HepG2 (cell line): ENCODE data around the gene RAB35. TPM values are rescaled to one million over a fixed set of nuclear protein-coding genes. Genes with fewer than 3 reads are reported as not detected.

Source experiments
- CHCHD3 ChIP-seq: sonication (generic); formaldehyde crosslinking; IDR thresholded peaks from 2 replicates; pipeline ENCODE4 v1.8.0; 2022; ENCODE audit warnings: mild to moderate bottlenecking, missing genetic modification reagents, moderate library complexity
- HOXD1 ChIP-seq: sonication (generic); formaldehyde crosslinking; IDR thresholded peaks from 2 replicates; pipeline ENCODE4 v1.5.0; 2020; ENCODE audit warnings: missing genetic modification reagents
- KLF16 ChIP-seq, 2 experiments: sonication (generic) in 1 of 2; formaldehyde crosslinking in 1 of 2; IDR thresholded peaks; 2 replicates each; pipeline versions ENCODE4 v1.6.1 to v1.8.0; 2016 to 2023; ENCODE audit warnings: missing genetic modification reagents in 2 of 2, missing compliant biosample characterization in 1 of 2
- KMT2A ChIP-seq: sonication (generic); formaldehyde crosslinking; IDR thresholded peaks from 2 replicates; pipeline ENCODE4 v1.4.0; 2020; ENCODE audit warnings: missing genetic modification reagents
- MBNL3 ChIP-seq: fragments of 250-450 bp; sonication (Bioruptor Pico); conservative IDR thresholded peaks from 2 replicates; pipeline ENCODE4 v1.8.0; 2022; ENCODE audit warnings: mild to moderate bottlenecking, inconsistent platforms
- SIX4 ChIP-seq: sonication (generic); formaldehyde crosslinking; IDR thresholded peaks from 2 replicates; pipeline ENCODE4 v1.4.0; 2020; ENCODE audit warnings: missing genetic modification reagents
- SOX5 ChIP-seq: IDR thresholded peaks from 2 replicates; pipeline ENCODE4 v1.6.1; 2016; ENCODE audit warnings: borderline replicate concordance
- SOX6 ChIP-seq, 2 experiments: fragments of 450-650 bp in 1 of 2; sonication (generic) in 1 of 2; formaldehyde crosslinking in 1 of 2; IDR thresholded peaks; 2 replicates each; pipeline versions ENCODE4 v1.4.0 to v1.6.1; 2017 to 2020; ENCODE audit warnings: antibody characterized with exemption in 1 of 2, mild to moderate bottlenecking in 1 of 2, missing genetic modification reagents in 1 of 2
- ZMYM3 ChIP-seq: sonication (generic); formaldehyde crosslinking; IDR thresholded peaks from 2 replicates; pipeline ENCODE4 v1.5.1; 2020; ENCODE audit warnings: mild to moderate bottlenecking, missing genetic modification reagents
- ZNF263 ChIP-seq: sonication (generic); formaldehyde crosslinking; IDR thresholded peaks from 2 replicates; pipeline ENCODE4 v1.4.0; 2020; ENCODE audit warnings: missing genetic modification reagents
- ZNF333 ChIP-seq: sonication (generic); formaldehyde crosslinking; IDR thresholded peaks from 2 replicates; pipeline ENCODE4 v1.4.0; 2020; ENCODE audit warnings: mild to moderate bottlenecking, missing genetic modification reagents, borderline replicate concordance
- polyA plus RNA-seq, 8 experiments: library from polyadenylated mRNA; depleted of rRNA in 3 of 8; stranded (reverse) in 7 of 8; unstranded in 1 of 8; fragments of >200 nt; fragmentation: Illumina TruSeq in 4 of 8; extraction: Trizol in 4 of 8; gene quantifications; 2 replicates each; pipeline versions ENCODE4 v1.2.1 to v1.2.3, GENCODE V29; 2011 to 2016; ENCODE audit warnings: low read depth in 4 of 8, missing spikeins in 1 of 8, mixed read lengths in 1 of 8; ENCODE audit not compliant: insufficient read depth in 1 of 8
- total RNA-seq, 5 experiments: library from RNA; depleted of rRNA; stranded (reverse); fragments of >200 nt; fragmentation: Illumina TruSeq; extraction: Trizol; gene quantifications; 2 replicates each; pipeline ENCODE4 v1.2.3, GENCODE V29; 2016; ENCODE audit warnings: low read depth in 1 of 5
- TF ChIP-seq, protein P1 (sequence below): sonication (generic); formaldehyde crosslinking; IDR thresholded peaks from 2 replicates; pipeline ENCODE4 v1.8.1; 2023; ENCODE audit warnings: mild to moderate bottlenecking, missing genetic modification reagents
- TF ChIP-seq, protein P2 (sequence below), 2 experiments: fragments of 450-650 bp in 1 of 2; sonication (generic) in 1 of 2; formaldehyde crosslinking; IDR thresholded peaks; 2 replicates each; pipeline versions ENCODE4 v1.5.0 to v1.8.0; 2020 to 2022; ENCODE audit warnings: mild to moderate bottlenecking in 1 of 2, missing genetic modification reagents in 1 of 2
- TF ChIP-seq, protein P3 (sequence below): sonication (generic); formaldehyde crosslinking; IDR thresholded peaks from 2 replicates; pipeline ENCODE4 v1.4.0; 2020; ENCODE audit warnings: missing genetic modification reagents, mild to moderate bottlenecking, borderline replicate concordance

RAB35 gene
- total and polyA plus RNA-seq, 2 of the 13 experiments (the other 11 are each of a cell fraction or from before 2014, with no cell fraction given): 25.2 to 29.1 TPM

DNA sequence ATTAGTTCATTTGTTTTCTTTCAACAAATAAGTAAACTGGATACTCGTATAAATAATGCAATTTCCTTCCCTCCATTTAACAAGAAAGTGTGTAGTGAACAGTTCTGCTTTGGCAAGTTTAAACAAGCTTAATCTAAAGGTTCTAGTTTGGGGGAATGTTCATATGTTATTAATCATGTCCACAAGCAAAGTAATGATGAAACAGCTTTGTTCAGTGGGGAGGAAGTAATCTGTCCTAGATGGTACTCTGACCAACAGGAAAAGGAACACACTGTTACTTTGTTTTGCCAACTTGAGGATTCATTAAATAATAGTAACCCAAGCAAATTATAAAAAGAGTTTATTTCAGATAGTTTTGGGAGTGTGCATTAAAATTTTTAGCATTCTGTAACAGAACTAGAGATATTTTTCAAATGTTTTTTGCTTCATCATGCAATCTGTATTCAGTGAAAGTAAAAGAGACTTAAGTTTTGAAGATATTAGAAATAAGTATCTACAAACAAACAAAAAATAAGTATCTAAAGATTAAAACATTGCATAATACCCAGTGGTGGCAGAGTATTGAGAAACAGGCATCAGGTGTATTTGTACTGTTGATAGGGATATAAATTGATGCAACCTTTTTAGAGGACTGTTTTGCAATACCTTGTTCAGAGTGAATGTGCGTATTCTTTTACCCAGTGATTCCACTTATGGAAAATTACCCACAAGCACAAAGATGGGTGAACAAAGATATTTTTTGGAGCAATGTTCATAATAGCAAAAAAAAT lies 61.1 kb downstream of the RAB35 start (continued):
- TF ChIP-seq, protein P1, sequence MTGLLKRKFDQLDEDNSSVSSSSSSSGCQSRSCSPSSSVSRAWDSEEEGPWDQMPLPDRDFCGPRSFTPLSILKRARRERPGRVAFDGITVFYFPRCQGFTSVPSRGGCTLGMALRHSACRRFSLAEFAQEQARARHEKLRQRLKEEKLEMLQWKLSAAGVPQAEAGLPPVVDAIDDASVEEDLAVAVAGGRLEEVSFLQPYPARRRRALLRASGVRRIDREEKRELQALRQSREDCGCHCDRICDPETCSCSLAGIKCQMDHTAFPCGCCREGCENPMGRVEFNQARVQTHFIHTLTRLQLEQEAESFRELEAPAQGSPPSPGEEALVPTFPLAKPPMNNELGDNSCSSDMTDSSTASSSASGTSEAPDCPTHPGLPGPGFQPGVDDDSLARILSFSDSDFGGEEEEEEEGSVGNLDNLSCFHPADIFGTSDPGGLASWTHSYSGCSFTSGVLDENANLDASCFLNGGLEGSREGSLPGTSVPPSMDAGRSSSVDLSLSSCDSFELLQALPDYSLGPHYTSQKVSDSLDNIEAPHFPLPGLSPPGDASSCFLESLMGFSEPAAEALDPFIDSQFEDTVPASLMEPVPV (CRISPR knock-in tag): no peak
- TF ChIP-seq, protein P2, sequence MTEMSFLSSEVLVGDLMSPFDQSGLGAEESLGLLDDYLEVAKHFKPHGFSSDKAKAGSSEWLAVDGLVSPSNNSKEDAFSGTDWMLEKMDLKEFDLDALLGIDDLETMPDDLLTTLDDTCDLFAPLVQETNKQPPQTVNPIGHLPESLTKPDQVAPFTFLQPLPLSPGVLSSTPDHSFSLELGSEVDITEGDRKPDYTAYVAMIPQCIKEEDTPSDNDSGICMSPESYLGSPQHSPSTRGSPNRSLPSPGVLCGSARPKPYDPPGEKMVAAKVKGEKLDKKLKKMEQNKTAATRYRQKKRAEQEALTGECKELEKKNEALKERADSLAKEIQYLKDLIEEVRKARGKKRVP (CRISPR knock-in tag; IDR thresholded peaks at IDR 0.05): peak in 1 of 2 experiments; percentile 85; a peak in 1 of 4 replicates
- no peak for TF ChIP-seq ZMYM3
- TF ChIP-seq, protein P3, sequence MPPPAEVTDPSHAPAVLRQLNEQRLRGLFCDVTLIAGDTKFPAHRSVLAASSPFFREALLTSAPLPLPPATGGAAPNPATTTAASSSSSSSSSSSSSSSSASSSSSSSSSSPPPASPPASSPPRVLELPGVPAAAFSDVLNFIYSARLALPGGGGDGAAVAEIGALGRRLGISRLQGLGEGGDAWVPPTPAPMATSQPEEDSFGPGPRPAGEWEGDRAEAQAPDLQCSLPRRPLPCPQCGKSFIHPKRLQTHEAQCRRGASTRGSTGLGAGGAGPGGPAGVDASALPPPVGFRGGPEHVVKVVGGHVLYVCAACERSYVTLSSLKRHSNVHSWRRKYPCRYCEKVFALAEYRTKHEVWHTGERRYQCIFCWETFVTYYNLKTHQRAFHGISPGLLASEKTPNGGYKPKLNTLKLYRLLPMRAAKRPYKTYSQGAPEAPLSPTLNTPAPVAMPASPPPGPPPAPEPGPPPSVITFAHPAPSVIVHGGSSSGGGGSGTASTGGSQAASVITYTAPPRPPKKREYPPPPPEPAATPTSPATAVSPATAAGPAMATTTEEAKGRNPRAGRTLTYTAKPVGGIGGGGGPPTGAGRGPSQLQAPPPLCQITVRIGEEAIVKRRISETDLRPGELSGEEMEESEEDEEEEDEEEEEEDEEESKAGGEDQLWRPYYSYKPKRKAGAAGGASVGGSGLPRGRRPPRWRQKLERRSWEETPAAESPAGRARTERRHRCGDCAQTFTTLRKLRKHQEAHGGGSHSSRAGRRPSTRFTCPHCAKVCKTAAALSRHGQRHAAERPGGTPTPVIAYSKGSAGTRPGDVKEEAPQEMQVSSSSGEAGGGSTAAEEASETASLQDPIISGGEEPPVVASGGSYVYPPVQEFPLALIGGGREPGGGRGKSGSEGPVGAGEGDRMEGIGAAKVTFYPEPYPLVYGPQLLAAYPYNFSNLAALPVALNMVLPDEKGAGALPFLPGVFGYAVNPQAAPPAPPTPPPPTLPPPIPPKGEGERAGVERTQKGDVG: no peak
- TF ChIP-seq CHCHD3 (CRISPR knock-in tag): no peak
- TF ChIP-seq SOX6 (IDR thresholded peaks at IDR 0.05): no peak
- TF ChIP-seq SOX6 (CRISPR knock-in tag; IDR thresholded peaks at IDR 0.05): peak; percentile 38; the same call in 1 of the 2 replicates
- TF ChIP-seq SIX4 (CRISPR knock-in tag): 0 out of 2 replicates have a peak, but pooled peaks have one; percentile 35
- TF ChIP-seq ZNF333 (CRISPR knock-in tag): no peak
- TF ChIP-seq KLF16 (CRISPR knock-in tag; IDR thresholded peaks at IDR 0.05): peak in 1 of 2 experiments; percentile 28; a peak in 1 of 4 replicates
- no peak for TF ChIP-seq HOXD1
- no peak for TF ChIP-seq KMT2A (CRISPR knock-in tag)
- no peak for TF ChIP-seq ZNF263 (CRISPR knock-in tag)
- no peak for TF ChIP-seq MBNL3 (CRISPR knock-in tag)
- peak; percentile 39; the same call in 1 of the 2 replicates for TF ChIP-seq SOX5
